Activated CD8-positive, alpha-beta memory T cell treated with anti-CD3 and anti-CD28 coated beads for 36 hours (primary cell): ENCODE data around the gene SENP5. TPM values are rescaled to one million over a fixed set of nuclear protein-coding genes. Genes with fewer than 3 reads are reported as not detected.
"Not testable (repeated sequence)": the region's sequence is repeated elsewhere in the genome, so short reads cannot be mapped to it uniquely, and the experiment has no call there.

Source experiments
- CTCF ChIA-PET: fragments of 350-600 bp; sonication (Branson Sonifier 250); formaldehyde crosslinking; loops from one replicate; lab custom pipeline; 2021; ENCODE audit warnings: antibody characterized with exemption; lab: Charles Lee
- POLR2A ChIA-PET: fragments of 350-600 bp; sonication (Branson Sonifier 250); formaldehyde crosslinking; loops from one replicate; lab custom pipeline; 2021; ENCODE audit warnings: antibody characterized with exemption; lab: Charles Lee
- total RNA-seq, 2 experiments: library from RNA; stranded (reverse); gene quantifications; one replicate each; pipeline ENCODE4 v1.2.3, GENCODE V29; 2021

Gene SENP5
- total RNA-seq, 2 experiments from 2014 or later, result 34.7 to 39.5 TPM

GRCh38 chr3:196927571-196928453, 60.1 kb downstream of the SENP5 start:
- ChIA-PET POLR2A (no interaction called here), CTCF (interaction anchor here (1.0 kb wide), 1 partner anchor 19 kb away, joined by 3 read pairs; no protein-coding TSS in a partner anchor)

DNA sequence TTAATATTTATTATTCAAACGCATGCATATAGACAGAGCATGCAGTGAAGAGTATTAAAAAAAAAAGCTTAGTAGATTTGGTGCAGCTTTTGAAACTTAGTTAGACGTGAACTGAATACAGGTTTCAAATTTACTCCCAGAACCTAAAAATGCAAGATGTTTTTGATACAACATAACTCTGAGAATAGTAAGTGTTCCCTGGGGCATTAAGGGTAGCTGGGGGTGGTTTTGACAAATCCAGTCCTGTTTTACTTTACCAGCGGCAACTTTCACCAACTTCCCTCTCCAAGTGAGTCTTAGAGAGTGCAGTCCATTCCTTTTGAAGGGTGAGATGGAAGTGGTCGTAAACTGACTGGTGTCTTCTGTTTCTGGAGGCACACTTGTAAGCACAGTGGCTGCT, 63.4 kb downstream of the SENP5 start:
- CTCF ChIA-PET, result no interaction called here
- POLR2A ChIA-PET, result no interaction called here

- POLR2A ChIA-PET, result interaction anchor here (0.7 kb wide), 1 partner anchor 363 kb away, joined by 4 read pairs; no protein-coding TSS in a partner anchor
- CTCF ChIA-PET, result no interaction called here
Observed at GRCh38 chr3:196931828-196932587, 64.3 kb downstream of the SENP5 start.

DNA sequence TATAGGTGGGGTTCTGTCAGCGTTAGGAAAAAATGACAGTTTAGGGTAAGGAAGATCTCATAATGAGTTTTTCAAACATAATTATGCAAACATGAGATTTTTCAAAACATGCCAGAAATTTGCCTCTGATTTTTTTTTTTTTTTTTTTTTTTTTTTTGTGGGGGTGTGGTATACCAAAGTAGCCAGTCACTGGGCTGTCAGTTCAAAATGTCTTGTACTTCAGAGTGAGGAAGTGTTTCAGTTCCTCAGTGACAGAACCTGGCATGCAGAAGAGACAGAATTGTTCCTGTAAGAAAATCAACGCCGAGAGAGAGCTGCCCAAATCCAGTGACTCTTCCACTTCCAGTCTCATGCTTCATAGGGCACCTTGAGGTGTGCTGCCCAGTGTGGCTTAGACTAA, 64.9 kb downstream of the SENP5 start:
- CTCF ChIA-PET, result interaction anchor here (0.8 kb wide), 1 partner anchor 8 kb away, joined by 3 read pairs; no protein-coding TSS in a partner anchor
- POLR2A ChIA-PET, result interaction anchor here (0.7 kb wide), 1 partner anchor 364 kb away, joined by 4 read pairs; no protein-coding TSS in a partner anchor

DNA sequence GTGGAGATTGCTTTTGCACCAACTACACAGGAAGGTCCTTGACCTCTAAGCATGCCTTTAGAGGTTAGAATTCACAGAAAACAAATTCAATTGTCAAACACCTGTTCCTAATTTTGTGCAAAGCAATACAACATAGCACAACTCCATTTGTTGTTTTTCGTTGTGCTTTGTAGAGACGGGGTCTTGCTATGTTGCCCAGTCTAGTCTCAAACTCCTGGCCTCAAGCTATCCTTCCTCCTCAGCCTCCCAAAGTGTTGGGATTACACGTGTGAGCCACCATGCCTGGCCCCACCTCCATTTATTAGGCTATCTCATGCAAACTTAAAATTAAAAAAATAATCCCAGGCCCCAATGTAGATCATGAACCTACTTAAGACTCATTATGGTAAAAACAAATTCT, 68.6 kb downstream of the SENP5 start:
- POLR2A ChIA-PET, result no interaction called here
- CTCF ChIA-PET, result no interaction called here

DNA sequence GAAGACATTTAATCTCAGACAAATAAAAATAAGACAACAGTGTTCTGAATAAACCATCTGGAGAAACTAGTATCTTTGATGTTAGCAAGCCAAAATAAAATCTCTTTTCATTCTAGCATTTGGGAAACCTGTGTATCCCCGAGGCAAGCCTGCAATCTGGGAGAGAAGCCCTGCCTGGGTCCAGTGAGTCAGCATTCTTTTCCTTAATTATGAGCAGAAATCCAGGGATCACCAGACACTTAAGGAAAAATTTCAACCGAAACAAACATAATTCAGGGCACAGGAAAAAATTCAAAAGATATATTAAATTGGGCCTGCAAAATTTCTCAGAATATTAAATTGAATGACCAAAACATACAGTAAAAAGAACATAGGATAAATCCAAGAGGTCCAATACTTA, 70.4 kb downstream of the SENP5 start:
- CTCF ChIA-PET, result no interaction called here
- POLR2A ChIA-PET, result interaction anchor here (1.4 kb wide), 1 partner anchor 70 kb away, joined by 3 read pairs; the partner anchor contains the start of gene SENP5

DNA sequence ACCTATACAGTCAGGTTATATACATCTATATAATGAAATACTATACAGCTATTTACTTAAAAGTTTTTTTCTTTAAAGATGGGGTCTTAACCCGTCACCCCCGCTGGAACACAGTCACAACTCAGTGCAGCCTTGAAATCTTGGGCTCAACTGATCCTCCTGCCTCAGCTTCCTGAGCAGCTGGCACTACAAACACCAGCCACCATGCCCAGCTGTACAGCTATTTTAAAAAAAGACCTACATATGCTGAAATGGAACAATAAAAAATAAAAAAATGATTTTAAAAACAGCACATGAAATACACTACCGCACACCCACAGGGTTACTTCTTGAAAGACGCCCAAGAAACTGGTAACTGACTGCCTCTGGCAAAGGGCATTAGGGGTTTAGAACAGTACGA, 70.9 kb downstream of the SENP5 start:
- CTCF ChIA-PET, result no interaction called here
- POLR2A ChIA-PET, result interaction anchor here (1.4 kb wide), 1 partner anchor 71 kb away, joined by 3 read pairs; the partner anchor contains the start of gene SENP5

GRCh38 chr3:196941729-196942225, 74.1 kb downstream of the SENP5 start:
- CTCF ChIA-PET, result interaction anchor here (0.6 to 3.1 kb wide), 12 partner anchors 10 to 372 kb away, joined by 3 to 25 read pairs (median 4); partner anchors contain the start of genes MELTF, PIGZ and SENP5
- POLR2A ChIA-PET, result interaction anchor here (0.5 to 2.7 kb wide), 5 partner anchors 28 to 535 kb away, joined by 4 to 24 read pairs (median 6); partner anchors contain the start of genes PIGZ and SENP5

DNA sequence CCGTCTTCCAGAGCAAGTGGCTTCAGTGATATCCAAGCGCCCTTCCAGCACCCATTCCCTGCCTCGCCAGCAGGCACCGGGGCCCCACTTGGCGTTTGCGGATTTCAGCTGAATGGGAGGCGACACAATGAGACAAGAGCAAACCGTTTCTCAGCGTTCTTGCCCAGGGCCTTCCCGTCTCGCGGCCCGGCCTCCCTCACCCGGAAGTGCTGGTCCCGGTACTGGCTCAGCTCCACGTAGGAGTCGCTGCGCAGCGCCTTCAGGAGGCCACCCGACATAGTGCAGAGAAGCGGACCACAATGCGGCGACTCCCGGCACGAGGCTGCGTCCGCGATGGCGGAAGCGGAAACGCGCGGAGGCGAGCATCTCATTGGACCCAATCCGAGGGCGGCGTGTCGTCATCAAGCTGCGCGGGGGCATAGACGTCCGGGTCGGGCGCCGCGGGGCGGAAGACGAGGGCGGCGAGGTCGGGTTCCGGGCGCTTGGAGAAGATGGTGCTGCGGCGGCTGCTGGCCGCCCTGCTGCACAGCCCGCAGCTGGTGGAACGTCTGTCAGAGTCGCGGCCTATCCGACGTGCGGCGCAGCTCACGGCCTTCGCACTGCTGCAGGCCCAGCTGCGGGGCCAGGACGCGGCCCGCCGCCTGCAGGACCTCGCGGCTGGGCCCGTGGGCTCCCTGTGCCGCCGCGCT, 74.7 kb downstream of the SENP5 start, which contains the start of gene NCBP2:
NCBP2 (minus strand) TSS at position 303 of the 689 bp plus-strand sequence; CDS start at position 278, 25 bp downstream.
- ChIA-PET POLR2A (interaction anchor here (0.5 to 2.7 kb wide), 5 partner anchors 27 to 535 kb away, joined by 4 to 24 read pairs (median 6); partner anchors contain the start of genes PIGZ and SENP5), CTCF (interaction anchor here (0.6 to 3.1 kb wide), 11 partner anchors 9 to 373 kb away, joined by 3 to 25 read pairs (median 4); partner anchors contain the start of genes PIGZ and SENP5)

- CTCF ChIA-PET, result interaction anchor here (1.2 to 3.1 kb wide), 7 partner anchors 9 to 202 kb away, joined by 3 to 25 read pairs (median 7); partner anchors contain the start of genes PIGZ and SENP5
- POLR2A ChIA-PET, result interaction anchor here (2.5 to 2.7 kb wide), 2 partner anchors 26 to 75 kb away, joined by 19 to 24 read pairs; partner anchors contain the start of genes PIGZ and SENP5
Observed at GRCh38 chr3:196942915-196943277, 75.2 kb downstream of the SENP5 start.

DNA sequence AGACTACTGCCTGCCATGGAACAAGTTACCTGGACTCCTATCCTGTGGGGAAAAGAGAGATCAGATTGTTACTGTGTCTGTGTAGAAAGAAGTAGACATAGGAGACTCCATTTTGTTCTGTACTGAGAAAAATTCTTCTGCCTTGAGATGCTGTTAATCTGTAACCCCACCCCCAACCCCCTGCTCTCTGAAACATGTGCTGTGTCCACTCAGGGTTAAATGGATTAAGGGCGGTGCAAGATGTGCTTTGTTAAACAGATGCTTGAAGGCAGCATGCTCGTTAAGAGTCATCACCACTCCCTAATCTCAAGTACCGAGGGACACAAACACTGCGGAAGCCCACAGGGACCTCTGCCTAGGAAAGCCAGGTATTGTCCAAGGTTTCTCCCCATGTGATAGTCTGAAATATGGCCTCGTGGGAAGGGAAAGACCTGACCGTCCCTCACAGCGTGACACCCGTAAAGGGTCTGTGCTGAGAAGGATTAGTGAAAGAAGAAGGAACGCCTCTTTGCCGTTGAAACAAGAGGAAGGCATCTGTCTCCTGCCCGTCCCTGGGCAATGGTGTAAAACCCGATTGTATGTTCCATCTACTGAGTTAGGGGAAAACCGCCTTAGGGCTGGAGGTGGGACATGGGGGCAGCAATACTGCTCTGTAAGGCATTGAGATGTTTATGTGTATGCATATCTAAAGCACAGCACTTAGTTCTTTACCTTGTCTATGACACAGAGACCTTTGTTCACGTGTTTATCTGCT, 76.5 kb downstream of the SENP5 start:
- CTCF ChIA-PET, POLR2A ChIA-PET: not testable (repeated sequence)

DNA sequence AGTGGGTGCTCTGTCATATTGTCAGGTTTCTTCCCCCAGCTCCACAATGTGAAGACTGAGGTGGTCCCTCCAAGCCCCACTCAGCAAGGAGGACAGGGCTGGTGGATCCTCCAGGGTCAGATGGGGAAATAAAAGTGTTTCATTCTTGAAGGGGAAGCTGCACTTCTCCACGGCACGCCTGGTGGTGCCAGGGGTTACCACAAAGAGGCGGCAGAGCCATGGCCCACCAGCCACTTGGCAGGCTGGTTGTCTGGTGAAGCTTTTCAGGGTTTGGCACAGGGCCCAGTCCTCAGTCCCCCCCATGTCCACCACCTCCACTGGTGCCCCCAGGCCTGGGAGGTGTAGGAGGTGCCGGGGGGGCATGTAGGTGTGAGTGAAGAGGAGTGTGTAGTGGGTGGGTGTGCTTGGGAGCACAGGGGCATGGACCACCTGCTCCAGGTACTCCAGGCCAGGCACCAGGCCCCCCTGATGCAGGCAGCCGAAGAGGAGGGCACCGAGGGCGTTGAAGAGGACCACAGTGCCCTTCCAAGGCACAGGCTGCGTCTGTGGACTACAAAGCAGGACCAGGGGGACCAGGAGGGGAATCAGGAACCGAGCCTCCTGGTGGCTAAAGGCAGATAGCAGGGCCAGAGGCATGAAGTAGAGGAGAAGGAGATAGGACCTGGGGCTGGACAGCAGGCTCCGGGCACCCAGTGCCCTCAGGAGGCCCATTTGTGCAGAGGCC, 79.6 kb downstream of the SENP5 start:
- ChIA-PET CTCF (interaction anchor here (0.6 to 1.0 kb wide), 2 partner anchors 19 to 687 kb away, joined by 3 read pairs; no protein-coding TSS in a partner anchor), POLR2A (no interaction called here)

DNA sequence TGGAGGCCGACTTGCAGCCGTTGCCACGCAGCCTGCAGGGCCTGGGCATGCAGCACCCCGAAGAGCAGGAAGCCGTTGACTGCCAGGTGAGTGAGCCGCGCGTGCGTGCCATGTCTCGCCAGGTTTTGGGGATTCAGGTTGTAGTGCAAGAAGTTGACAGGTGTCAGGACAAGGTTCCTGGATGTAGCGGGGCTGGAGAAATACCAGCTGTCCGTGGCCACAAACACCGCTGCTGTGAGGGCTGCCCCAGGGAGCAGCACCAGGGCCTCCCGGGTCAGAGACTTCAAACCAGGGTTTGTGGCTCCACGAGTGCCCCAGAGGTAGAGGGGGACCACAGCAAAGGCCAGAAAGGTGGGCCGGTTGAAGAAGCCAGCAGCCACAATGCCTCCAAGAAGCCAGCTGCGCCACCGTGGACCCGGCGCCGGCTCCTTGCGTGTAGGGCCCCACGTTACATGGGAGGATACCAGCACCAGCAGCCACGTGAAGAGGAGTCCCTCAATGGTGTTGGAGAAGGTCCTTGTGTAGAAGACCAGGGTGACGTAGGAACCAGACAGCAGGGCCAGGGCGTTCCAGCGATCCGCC, 80.2 kb downstream of the SENP5 start:
- POLR2A ChIA-PET, result no interaction called here
- CTCF ChIA-PET, result no interaction called here

DNA sequence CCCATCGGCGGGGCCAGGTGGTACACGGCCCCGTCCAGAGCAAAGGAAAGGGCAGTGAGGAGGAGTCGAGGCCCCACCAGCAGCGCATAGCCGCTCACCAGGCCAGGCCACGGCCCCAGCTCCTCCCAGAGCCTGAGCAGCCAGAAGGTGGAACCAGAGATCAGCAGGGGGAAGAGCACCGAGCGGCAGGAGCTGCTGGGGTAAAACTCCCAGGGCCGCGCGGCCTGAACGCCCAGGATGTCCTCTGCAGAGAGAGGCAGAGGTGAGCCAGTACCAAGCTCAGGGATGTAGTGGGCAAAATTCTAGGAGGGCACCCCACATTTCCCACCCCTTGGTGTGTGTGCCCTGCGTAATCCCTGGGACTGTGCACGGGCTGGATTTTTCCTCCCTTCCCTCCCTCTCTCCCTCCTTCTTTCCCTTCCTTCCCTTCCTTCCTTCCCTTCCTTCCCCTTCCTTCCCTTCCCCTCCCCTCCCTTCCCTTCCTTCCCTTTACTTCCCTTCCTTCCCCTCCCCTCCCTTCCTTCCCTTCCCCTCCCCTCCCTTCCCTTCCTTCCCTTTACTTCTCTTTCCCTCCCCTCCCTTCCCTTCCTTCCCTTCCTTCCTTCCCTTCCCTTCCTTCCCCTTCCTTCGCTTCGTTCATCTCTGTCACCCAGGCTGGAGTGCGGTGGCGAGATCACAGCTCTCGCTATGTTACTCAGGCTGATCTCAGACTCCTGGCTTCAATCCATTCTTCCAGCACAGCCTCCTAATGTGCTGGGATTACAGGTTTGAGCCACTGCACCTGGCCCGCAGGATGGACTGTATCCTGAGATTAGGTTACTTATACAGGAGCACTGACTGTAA, 80.9 kb downstream of the SENP5 start:
- ChIA-PET CTCF (no interaction called here), POLR2A (no interaction called here)

- ChIA-PET CTCF (interaction anchor here (0.5 to 0.9 kb wide), 2 partner anchors 110 to 133 kb away, joined by 3 to 4 read pairs; no protein-coding TSS in a partner anchor), POLR2A (no interaction called here)
Observed at GRCh38 chr3:196949285-196949619, 81.5 kb downstream of the SENP5 start.

- POLR2A ChIA-PET, result no interaction called here
- CTCF ChIA-PET, result interaction anchor here (0.5 to 0.9 kb wide), 2 partner anchors 110 to 133 kb away, joined by 3 to 4 read pairs; no protein-coding TSS in a partner anchor
Observed at GRCh38 chr3:196949750-196950149, 82.0 kb downstream of the SENP5 start.
